GM12891 (cell line): ENCODE measurements around the gene PIGO.

Experiments used
- POLR2A ChIP-seq: IDR thresholded peaks from 2 replicates; pipeline ENCODE4 v1.6.1; 2011; ENCODE audit warnings: low read depth, low read length, control low read depth
- TAF1 ChIP-seq: IDR thresholded peaks from 2 replicates; pipeline ENCODE4 v1.6.1; 2011; ENCODE audit warnings: low read depth, low read length, control low read depth

GRCh38 chr9:35071814-35072460, 24.5 kb downstream of the PIGO start:
- peak; percentile 68 for TF ChIP-seq POLR2A
- TF ChIP-seq TAF1: peak; percentile 41; the same call in 1 of the 2 replicates
